ENCODE measurements around the gene ARL13A. TPM values are rescaled to one million over a fixed set of nuclear protein-coding genes. Genes with fewer than 3 reads are reported as not detected.

ARL13A gene
- total RNA-seq (2022; extraction: Qiagen RNA extraction) = 0.22 to 0.37 TPM (median 0.29 TPM) in 5 replicates

GRCh38 chrX:100969408-100969807 is at the start of gene ARL13A:
Gene ARL13A, plus strand, starts transcription at chrX:100969708. Its CDS starts 3,982 bp downstream, at chrX:100973690.

DNA sequence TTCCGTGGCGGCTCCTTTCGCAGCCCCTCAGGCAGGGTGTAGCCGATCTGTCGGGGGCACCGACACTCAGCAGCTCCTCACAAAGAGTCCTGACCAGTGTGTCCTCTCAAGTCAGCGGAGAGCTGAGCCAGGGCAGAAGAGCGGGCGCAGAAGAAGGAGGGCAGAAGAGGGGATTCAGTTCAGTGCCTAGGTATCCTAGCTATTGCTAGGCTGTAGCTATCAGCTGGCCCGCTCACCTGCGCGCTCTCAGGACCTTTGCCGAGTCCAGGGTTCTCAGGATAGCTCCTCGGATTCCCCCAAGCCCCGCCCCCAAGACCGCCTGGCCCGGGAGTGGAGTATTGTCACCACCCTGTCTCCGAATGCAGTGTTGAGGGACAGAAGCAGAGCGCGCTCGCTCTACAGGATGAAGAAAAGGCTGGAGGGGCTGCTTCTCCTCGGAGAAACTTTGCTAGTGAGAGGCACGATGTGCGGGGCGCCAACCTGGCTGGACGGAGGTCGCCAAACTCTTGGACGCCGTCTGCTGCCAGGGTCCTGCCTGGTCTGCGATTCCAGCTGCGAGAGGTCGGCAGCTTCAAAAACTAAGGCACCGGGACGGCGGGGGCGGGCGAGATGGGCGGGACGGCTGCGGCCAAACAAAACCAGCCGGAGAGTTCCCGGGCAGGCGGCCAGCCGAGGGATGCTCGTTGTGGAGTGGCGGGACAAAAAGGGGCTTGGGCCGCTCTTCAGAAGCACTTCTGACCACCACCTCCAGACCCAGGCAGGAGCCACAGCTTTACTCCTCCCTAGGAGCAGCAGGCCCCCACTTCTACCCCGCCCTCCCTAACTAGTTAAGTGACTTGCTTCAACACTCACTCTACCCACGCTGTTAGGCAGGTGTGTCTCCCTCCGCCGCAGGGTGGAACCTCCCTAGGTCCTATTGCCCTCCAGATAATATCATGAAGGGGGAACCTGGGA is 40.6 kb upstream of the ARL13A start, which contains the start of gene XKRX:
XKRX (minus strand) TSS at position 258 of the 954 bp plus-strand sequence. CDS start 613 bp downstream, outside the sequence.

Other genes with a start within 250 kb of the ARL13A start
- 2.4 to 4.8 TPM (median 3.5 TPM) in 5 replicates for gene SYTL4, start 237.6 kb upstream of the ARL13A start, total RNA-seq (2022; extraction: Qiagen RNA extraction)
- gene CSTF2, start 149.3 kb upstream of the ARL13A start, total RNA-seq (2022; extraction: Qiagen RNA extraction) = 29.3 to 36.5 TPM (median 29.8 TPM) in 5 replicates
- 0.05 to 0.15 TPM (median 0.10 TPM) in 4 of 5 replicates, not detected in the other for gene NOX1, start 95.3 kb upstream of the ARL13A start, total RNA-seq (2022; extraction: Qiagen RNA extraction)
- 0.55 to 1.1 TPM (median 0.82 TPM) in 5 replicates for gene XKRX, start 40.8 kb upstream of the ARL13A start, total RNA-seq (2022; extraction: Qiagen RNA extraction)
- 14.3 to 18.8 TPM (median 16.2 TPM) in 5 replicates for gene TRMT2B, start 82.4 kb downstream of the ARL13A start, total RNA-seq (2022; extraction: Qiagen RNA extraction)
- not detected in 5 replicates for gene TMEM35A, start 109.2 kb downstream of the ARL13A start, total RNA-seq (2022; extraction: Qiagen RNA extraction)
- gene CENPI, start 128.5 kb downstream of the ARL13A start, total RNA-seq (2022; extraction: Qiagen RNA extraction) = 9.9 to 18.2 TPM (median 13.1 TPM) in 5 replicates

Data from A549 treated with Hydrocortisone at 1 μM for 4 hours (cell line).